HG03135 (cell line): ENCODE measurements around the gene UMODL1.
"Not testable (repeated sequence)": the region's sequence is repeated elsewhere in the genome, so short reads cannot be mapped to it uniquely, and the experiment has no call there.

ENCODE experiments used
- ATAC-seq: cut with Tn5 transposase; IDR thresholded peaks from one replicate; pipeline ENCODE4 v1.9.1; 2021; ENCODE audit warnings: mild to moderate bottlenecking, moderate library complexity; ENCODE audit not compliant: unreplicated experiment

Gene UMODL1

GRCh38 chr21:42111811-42112210 is 40.7 kb downstream of the UMODL1 start:
- no peak for ATAC-seq

GRCh38 chr21:42112238-42112637 is 41.1 kb downstream of the UMODL1 start:
- ATAC-seq, result no peak

DNA sequence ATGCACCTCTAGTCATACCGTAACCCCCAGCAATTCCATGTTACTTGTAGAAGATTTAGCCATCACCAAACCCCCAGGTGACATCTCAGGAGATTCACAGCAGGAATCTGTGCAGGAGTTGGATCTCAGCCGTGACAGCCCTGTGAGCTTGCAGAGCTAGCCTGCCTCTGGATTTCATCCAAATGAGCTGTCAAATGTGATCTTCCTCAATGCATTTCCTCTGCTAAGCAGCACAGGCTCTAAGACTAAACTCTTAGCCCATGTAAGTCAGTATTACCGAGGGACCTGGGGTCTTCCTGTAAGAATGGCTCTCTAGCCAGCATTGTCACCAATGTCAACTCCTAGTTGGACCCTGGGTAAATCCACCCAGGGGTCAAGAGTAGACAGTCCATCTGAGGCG is 41.7 kb downstream of the UMODL1 start:
- ATAC-seq, result no peak

GRCh38 chr21:42113926-42114409 is 42.9 kb downstream of the UMODL1 start:
- ATAC-seq, result no peak

GRCh38 chr21:42114646-42115045 is 43.5 kb downstream of the UMODL1 start:
- ATAC-seq, result no peak

- no peak for ATAC-seq
Observed at GRCh38 chr21:42115136-42115683, 44.1 kb downstream of the UMODL1 start.

- not testable (repeated sequence) for ATAC-seq
Observed at GRCh38 chr21:42116551-42116950, 45.4 kb downstream of the UMODL1 start.

DNA sequence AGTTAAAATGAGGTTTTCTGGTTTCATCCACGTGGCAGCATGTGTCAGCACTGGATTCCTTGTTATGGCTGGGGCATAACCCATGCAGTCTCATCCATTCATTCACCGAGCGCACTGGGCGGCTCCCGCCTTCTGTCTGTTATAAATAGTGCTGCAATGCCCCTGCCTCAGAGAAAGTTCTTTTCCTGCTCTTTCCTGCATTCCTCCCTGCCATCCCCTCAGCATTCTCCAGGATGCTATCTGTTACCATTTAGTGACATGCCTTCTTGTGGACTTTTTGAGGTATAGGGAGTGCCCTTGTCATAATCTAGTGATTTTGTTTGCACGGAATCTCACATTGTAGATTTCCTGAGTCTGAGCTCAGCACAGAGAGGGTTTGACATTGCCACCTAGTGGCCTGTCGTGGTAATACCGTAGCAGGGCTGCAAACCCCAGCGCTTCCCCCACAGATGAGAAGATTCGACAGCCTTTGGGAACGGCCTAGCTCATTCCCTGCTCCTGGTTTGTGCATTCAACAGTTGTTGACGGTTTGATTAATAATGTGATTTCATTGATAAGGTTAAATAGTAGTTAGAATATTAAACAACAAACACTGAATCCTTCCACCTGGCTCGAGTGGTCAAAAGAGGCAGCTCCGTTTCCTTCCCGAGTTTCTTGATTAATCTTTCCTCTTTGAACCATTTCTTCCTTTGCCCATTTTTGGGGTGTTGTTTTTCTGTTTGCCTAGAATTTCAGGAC is 46.3 kb downstream of the UMODL1 start:
- no peak for ATAC-seq

DNA sequence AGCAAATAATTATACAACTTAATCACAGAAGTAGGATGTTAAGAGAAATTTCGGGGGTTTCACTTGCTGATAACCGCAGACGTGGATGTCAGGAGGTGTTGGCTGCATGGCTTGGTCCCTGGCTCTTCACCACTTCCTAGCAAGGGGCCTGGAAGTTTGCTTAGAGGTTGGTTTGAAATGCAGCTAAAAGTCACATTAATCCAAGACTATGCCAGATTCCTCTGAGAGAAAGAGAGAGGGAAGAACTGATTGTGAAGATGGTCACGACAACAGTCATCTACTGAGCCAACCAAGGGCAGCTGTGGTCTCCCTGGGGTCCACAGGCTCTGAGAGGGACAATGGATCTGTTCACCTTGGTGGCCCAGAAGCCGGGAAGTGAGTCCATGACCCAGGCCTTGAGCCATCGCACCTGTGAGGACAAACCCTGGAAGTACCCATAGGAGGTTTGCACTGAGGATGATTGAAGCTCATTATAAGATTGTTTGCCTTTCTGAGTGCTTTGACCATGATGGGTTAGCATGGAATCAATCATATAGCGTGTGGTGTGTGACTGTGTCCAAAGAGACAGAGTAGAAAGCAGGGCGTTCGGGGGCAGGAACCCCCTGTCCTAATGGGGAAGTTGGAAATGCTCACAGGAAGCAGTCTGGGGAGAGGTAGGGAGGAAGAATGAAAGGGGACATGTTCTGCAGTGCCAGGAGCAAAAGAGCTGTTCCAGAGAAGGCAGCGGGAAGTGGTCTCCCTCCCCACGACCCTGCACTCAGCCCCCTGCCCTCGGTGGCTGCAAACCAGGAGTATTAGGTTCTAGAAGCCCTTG is 47.1 kb downstream of the UMODL1 start:
- no peak for ATAC-seq

GRCh38 chr21:42118901-42119300 is 47.8 kb downstream of the UMODL1 start:
- ATAC-seq, result no peak

DNA sequence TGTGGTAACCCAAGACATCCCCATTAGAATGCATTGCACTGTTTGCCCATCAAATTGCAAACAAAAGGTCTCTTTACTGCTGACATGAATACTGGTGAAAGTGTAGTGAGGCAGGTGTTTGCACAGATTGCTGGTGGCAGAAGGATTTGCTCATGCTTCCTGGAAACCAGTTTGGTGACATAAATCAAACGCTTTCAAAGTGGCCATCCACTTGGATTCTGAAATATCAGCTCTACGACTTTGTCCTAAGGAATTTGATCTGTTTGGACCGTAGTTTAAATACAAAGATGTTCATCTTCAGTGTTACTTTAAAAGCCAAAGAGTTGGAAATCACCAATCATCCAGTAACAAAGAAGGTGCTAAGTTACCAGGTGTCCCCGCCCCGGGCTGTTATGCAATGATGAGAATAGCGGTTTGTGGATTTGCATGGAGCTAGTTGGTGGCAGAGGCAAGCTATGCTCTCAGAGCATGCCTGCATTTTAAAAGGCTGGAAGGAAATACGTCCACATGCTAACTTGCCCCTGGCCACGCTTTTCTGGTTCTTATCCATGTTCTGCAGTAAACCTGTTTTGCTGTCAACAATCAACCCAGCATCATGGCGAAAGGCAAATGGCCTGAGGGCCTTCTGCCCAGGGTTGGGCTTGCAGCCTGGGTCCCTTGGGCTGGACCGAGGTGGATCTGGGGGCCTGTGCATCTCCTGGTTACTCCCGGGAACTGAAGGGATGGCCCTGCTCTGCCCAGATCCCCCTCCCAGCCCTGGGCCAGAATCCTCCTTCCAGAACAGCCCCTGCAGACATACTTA is 49.2 kb downstream of the UMODL1 start:
- no peak for ATAC-seq

DNA sequence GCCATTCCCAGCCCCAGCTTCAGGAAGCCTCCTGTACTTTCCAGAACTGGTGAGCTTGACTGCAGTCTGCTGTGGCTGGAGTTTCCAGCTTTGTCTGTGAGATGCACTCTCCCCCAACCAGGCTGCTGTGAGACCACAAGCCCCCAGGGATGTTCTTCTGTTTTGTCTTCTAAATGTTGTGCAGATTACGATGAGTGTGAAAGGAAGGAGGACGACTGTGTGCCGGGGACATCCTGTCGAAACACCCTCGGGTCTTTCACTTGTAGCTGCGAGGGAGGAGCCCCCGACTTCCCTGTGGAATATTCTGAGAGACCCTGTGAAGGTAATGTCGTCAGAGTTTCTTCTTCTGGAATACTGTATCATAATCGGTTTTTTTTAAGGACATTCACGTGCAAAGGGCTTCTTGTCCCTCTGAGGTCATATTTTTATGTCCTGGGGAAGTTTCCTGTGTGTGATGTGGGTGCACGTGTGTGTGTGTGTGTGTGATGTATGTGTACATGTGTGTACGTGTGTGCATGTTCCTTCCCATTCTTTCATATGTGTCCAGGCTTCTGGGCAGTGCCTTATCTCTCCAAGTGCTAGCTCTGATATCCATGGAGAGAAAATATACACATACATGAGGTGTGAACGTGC is 49.9 kb downstream of the UMODL1 start:
- no peak for ATAC-seq

- ATAC-seq, result no peak
Observed at GRCh38 chr21:42121794-42122193, 50.7 kb downstream of the UMODL1 start.

DNA sequence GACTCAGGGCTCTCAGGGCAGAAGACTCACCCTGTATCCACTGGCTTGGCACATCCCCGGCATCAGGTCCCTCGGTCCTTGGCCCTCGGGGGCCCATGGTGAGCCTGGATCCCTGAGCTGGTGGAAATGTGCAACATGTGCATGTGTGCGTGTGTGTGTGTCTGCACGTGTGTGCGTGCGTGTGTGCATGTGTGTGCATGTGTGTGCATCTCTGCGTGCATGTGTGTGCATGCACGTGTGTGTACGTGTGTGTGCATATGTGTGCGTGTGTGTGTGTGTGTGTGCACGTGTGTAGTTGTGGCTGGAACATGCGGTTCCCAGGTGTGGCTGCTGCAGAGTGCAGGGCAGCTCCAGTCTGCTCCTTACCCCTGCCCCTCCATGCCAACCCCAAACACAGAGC is 51.3 kb downstream of the UMODL1 start:
- ATAC-seq, result no peak

DNA sequence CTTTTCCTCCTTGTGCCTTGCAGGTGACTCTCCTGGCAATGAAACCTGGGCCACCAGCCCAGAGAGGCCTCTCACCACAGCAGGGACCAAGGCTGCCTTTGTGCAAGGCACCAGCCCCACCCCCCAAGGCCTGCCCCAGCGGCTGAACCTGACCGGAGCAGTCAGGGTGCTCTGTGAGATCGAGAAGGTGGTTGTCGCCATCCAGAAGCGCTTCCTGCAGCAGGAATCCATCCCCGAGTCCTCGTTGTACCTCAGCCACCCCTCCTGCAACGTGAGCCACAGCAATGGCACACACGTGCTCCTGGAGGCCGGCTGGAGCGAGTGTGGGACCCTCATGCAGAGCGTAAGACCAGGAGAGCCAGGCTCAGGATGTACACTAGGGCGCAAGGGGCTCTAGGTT is 51.7 kb downstream of the UMODL1 start:
- ATAC-seq, result no peak

DNA sequence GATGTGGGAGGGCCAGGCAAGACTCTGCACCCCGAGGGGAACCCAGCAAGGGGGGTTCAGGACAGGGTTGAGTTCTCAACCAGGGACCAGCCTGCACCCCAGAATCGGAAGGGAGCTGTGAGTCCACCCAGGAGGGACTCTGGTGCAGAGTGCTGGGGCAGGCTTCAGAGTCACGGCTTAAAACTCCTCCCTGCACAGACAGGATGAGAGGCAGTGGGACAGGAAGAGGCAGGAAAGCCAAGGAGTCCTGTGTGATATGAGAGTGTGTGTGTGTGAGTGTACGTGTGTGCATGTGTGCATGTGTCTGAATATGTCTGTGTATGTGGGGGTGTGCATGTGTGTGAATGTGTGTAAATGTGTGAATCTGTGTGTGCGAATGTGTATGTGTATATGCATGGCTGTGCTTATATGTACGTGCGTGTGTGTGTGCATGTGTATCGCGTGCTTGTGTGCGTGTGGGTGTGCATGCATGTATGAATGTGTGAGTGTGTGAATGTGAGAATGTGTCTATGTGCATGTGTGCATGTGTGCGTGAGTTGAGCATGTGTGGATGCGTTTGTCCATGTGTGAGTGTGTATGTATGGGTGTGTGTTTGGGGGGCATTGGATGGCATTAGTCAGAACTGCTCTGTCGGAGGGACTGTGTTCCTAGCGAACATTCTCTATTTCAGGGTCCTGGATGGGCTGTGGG is 52.2 kb downstream of the UMODL1 start:
- no peak for ATAC-seq

- no peak for ATAC-seq
Observed at GRCh38 chr21:42124081-42124480, 53.0 kb downstream of the UMODL1 start.

DNA sequence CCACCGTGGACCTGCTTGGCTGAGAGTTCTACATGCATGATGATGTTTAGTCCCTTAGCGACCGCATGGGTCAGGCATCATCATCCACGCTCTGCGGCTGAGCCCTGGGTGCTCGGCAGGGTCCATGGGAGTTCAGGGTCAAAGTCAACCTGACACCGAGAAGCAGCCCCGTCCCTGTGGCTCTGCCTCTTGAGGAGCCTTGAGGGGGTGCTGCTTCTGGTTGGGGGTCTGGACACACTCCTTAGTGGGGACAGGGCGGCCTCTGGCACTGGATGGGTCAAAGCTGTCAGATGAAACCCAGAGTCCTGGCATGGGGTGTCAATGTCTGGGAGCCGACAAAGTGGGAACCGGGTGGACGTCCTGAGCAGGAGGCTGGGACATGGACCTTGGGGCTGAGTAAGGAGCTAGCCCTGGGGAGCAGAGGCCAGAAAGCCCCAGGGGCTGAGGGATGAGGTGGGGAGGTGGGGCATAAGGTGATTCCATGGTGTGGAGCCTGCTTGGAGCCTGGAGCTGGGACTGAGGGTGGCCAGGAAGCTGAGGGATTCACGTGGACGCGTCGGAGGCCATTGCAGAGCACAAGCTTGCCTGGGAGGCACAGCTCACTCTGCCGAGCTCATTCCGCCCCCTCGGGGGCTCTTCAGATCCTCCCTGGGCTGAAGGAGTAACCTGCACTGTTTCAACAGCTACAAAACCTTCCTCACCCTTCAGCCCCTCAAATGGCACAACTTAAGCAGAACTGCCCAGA is 53.9 kb downstream of the UMODL1 start:
- no peak for ATAC-seq
